ENCODE results near the gene FCRL3.

The FCRL3 gene

DNA sequence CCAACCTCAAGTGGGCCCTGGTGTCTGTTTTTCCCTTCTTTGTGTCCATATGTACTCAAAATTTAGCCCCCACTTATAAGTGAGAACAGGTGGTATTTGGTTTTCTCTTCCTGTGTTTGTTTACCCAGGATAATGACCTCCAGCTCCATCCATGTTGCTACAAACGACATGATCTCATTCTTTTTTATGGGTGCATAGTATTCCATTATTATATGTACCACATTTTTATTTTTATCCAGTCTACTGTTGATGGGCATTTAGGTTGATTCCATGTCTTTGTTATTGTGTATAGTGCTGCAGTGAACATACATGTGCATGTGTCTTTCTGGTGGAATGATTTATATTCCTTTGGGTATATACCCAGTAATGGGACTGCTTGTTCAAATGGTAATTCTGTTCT, 27.6 kb downstream of the FCRL3 start:
- FAIRE-seq, result no peak

DNA sequence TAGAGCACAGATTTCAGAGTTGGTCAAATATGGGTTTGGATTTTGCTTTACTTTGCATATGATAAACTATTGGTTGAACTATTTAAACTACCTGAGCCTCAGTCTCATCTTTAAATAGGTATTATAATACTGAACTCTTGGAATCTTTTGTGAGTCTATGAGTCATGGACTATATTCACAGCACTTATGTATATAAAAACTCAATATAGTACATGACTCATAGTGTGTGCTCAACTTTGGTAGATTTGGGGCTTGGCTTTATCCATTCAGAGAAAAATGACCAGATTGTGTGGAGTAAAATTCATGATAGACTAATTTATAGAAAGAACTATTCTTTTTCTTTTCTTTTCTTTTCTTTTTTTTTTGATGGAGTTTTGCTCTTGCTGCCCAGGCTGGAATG, 28.7 kb downstream of the FCRL3 start:
- no peak for FAIRE-seq

DNA sequence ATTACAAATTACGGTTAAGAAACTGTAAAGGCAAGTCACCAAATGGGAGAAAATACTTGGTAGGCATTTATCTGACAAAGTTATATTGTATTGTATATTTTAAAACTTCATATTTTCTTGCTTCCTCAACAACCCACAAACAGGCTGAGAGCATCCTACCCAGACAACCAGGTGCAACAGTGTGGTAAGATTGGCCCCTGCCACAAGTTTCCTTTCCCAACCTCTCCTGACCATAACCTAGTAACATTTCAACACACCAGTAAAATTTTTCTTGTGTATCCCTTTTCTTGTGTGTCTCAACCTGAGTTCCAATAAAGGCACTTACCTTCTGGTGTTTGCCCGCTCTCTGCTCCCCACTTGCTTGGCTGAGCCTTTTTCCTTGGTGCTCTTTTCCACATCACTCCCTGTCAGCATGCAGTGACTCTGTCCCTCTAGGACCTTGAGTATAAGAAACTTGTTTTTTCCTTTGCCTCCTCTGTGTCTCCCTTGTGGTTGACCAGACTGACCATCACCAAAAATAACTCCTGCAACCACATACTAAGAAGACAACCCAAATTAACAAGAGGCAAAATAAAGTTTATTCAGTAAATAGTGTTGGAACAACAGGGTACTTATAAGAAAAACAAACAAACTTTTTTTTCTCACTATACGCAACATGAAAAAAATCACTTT, 40.9 kb downstream of the FCRL3 start:
- no peak for FAIRE-seq

GRCh38 chr1:157658571-157658970, 42.0 kb downstream of the FCRL3 start:
- FAIRE-seq, result no peak

DNA sequence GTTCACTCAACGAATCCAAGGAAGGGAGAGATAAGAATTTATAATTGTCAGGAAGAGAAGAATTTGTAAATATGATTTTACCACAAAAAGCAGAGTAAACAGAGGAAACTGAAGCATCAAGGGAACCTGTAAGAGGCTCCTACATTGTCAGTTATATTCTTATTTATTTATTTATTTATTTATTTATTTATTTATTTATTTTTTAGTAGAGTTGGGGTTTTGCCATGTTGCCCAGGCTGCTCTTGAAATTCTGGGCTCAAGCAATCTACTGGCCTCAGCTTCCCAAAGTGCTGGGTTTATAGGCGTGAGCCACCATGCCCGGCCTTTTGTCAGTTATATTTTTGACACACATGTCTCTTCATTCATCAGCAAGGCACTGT, 47.1 kb downstream of the FCRL3 start:
- FAIRE-seq, result no peak

- no peak for FAIRE-seq
These were observed 47.6 kb downstream of the FCRL3 start for GRCh38 chr1:157652859-157653493.

DNA sequence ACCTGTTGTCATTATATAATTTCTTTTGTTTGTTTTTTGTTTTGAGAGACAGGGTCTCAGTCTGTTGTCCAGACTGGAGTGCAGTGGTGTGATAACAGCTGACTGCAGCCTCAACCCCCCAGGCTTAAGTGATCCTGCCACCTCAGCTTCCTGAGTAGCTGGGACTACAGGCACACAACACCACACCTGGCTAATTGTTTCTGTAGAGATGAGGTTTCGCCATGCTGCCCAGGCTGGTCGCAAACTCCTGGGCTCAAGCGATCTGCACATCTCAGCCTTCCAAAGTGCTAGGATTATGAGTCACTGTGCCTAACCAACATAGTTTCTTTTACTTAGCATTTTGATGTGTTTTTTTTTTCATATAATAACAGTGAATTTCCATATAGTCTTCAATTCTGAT, 52.3 kb downstream of the FCRL3 start:
- no peak for FAIRE-seq

DNA sequence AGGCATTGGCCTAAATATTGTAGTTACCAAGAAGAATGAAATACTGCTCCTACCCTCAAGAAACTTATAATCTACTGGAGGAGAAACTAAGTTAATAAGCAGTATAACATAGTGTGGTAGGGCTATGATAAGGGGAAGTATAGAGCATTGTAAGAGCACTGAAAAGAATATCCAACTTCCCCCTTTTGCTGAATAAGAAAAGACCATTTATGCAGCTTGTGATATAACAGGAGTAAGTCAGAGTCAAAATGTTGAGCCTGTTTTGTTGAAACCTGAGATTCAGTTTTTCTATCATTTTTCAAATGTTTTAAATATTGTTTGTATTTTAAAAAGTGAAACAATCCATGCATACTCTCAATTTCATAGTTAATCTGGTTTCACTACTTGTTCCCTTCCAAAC, 54.4 kb downstream of the FCRL3 start:
- no peak for FAIRE-seq

GRCh38 chr1:157641177-157641576, 59.4 kb downstream of the FCRL3 start:
- FAIRE-seq, result no peak

- no peak for FAIRE-seq
These were observed 60.8 kb downstream of the FCRL3 start for GRCh38 chr1:157639800-157640199.

- no peak for FAIRE-seq
These were observed 71.8 kb downstream of the FCRL3 start for GRCh38 chr1:157628773-157629172.
